ENCODE data around the gene PNPO.
"Not testable (repeated sequence)": the region's sequence is repeated elsewhere in the genome, so short reads cannot be mapped to it uniquely, and the experiment has no call there.

Gene PNPO

DNA sequence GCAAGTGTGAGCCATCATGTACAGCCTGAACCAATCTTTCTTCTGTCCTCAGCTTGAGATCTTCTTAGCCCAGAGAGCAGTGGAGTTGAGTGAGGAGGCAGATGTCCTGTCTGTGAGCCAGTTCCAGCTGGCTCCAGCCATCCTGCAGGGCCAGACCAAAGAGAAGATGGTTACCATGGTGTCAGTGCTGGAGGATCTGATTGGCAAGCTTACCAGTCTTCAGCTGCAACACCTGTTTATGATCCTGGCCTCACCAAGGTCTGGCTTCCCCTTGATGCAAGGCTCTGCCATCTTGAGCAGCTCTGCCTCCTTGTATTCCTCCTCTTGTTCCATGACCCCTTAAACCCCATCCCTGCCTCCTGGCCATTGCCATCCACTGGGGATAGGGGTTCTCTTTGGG is 39.2 kb downstream of the PNPO start:
- DNase-seq = no peak

DNA sequence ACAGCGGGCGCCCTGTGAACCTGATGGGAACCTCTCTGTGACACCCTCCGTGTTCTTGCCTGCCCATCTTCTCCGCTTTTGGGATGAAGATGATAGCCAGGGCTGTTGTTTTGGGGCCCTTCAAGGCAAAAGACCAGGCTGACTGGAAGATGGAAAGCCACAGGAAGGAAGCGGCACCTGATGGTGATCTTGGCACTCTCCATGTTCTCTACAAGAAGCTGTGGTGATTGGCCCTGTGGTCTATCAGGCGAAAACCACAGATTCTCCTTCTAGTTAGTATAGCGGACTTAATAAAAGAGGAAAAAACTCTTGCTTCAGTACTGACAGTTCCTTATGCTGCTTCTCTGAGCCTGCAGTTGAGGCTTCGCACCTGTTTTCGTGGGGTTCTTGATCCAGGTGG is 40.1 kb downstream of the PNPO start:
- no peak for DNase-seq

DNA sequence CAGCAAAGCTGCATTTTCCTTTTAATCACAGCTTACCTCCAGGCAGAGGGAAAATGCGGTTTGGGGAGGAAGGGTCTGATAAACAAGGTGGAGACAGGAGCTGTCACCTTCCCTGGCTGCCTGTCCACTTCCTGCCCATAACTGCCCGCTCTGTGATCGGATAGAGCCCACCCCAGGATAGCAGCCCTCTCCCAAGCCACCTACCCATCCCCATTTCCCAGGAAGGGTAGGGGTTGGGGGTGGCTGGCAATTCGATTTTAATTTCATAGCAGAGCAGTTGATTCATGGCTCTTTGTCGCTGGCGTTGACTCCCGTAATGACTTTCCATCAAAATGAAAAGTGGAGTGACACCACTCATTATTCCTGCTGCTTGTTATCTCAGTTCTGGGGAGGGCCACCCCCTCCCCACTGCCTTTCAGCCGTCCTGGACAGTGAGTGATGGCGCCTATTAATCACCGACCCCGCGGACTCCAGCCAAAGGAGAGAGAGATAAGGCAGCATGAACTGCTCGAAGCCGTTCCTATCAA is 40.8 kb downstream of the PNPO start:
- DNase-seq = no peak

DNA sequence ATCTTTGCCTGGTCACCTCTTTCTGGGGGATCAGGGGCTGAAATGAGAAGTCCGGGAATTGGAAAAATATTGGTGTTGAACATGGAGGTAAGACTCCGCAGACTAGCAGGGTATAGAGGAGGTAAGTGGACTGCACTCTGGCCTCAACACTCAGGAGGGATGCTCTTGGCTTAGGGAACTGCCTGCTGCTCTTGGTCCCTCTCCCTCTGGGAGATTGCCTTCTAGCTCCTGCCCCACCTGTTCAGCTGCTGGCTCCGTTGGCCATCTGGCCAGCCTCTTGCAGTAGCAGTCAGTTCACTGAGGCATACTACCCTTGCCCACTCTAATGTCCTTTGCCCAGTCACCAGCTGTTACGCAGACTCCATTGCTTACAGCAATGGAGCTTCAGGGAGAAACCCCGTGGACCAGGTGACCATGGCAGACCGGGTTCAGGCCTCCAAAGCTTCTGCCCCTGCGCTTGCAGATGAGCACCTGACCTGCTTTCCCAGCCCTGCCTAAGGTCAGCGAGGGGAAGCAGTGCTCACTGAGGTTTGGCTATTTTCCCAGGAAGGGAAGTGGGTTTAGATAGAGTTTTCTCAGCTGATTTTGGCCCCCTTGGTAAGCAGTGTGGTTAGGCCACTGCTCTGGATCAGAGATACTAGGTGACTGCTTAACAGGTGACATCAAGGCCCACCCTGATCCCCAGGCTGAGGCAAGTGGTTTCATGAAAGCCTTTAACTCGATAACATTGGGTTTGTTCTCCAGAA is 41.4 kb downstream of the PNPO start:
- DNase-seq = no peak

DNA sequence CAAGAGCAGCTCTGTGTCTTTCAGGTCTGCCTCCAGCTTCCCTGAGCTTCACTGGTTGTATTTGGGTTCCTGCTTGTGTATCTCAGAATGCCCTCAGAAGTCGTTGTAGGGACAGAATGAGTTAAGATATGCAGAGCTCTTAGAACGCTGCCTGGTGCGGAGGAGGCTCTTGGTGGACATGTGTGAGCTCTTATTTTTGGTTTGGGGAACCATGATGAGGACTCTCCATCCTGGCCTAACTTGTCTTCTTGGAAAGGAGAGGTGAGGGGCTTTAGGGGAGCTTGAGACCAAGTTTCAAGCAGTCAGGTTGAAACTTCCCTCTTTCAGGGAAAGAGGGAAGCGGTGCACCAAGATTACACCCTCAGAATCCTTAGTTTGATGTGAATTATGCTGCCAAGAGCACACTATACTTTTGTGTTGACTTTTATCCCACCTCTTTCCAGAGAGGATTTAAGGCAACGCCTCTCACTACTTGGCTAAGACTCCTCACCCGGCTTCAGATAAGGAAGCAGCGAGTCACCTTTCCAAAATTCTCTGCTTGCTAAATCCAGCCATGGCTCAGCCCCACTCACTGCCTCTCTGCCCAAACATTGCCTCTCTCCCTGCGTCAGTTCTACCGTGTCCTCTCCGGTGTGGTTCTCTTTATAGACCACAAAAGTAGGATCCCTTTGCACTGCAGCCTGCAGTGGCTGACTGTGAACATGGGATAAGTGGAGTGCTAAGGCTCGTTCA is 42.3 kb downstream of the PNPO start:
- DNase-seq = no peak

DNA sequence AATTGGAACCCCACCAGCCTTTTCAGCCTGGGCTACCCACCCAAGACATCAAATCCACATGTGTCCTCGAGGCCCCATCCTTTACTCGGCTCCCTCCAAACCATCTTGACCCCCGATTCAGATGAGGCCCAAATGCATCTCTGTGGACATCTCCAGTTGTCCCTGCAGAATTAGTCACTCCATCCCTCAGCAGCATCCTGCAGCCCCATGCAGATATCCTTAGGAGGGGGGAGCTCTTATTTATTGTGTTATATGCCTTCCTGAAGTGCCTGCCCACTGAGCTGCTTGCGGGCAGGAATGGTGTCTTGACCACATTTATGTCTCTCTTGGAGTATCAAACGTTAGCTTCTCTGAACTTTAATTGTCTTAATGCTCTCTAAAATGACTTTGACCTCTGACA is 45.1 kb downstream of the PNPO start:
- DNase-seq = no peak

DNA sequence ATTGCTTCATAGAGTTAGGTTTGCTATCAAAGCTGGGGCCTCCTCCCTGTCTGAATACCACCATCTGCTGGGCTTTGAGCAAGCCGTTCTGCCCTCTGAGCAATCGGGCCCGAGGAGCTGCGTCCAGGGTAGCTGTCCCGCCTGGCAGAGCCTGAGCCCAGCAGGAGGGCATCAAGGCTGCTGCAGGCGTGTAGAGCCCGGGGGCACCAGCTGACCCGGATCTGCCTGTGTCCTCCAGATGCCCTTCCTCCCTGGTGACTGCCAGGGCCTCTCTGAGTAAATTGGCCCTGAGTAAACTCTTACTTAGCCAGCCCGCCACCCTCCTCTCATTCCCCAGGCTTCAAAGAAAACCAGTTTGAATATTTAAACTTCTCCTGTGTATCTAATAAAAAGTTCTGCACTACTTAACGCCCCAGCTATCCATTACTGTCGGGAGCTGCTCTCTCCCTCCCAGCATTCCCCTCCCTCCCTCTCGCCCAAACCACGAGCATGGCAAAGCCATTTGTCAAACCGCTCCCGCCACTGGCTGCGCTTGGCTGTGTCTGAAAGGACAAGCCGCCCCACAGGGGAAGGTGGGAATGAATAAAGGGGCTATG is 46.0 kb downstream of the PNPO start:
- no peak for DNase-seq

DNA sequence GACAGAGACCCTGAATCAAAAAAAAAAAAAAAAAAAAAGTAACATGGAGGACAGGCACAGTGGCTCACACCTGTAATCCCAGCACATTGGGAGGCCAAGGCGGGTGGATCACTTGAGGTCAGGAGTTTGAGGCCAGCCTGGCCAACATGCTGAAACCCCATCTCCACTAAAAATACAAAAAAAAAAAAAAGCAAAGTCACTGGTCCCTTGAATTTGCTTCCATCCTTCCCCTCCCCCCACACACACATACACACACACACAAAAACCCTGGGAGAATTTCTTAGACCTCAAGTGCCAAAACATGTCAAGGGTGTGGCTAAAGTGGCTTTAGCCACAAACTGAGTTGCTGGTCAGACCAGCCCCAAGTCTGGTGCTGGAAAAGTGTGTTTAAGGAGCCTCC is 47.1 kb downstream of the PNPO start:
- not testable (repeated sequence) for DNase-seq

DNA sequence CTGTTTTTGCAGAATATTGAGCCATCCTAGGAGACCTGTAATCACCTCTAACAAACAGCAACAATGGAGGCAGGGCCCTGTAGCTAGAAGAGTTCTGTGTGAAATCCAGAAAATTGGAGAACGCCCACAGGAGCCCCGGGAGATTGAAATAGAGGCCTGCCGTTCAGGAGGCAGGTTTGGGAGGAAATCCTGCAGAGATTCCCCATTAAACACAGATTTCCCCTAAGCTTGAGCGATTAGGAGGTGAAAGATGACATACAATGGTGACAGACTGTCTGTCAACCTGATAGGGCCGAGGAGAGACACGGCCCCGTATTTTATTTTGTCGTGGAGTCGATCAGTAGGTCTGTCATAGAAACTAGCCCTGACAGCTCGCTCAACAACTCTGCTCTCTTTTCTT is 47.8 kb downstream of the PNPO start:
- DNase-seq = no peak

DNA sequence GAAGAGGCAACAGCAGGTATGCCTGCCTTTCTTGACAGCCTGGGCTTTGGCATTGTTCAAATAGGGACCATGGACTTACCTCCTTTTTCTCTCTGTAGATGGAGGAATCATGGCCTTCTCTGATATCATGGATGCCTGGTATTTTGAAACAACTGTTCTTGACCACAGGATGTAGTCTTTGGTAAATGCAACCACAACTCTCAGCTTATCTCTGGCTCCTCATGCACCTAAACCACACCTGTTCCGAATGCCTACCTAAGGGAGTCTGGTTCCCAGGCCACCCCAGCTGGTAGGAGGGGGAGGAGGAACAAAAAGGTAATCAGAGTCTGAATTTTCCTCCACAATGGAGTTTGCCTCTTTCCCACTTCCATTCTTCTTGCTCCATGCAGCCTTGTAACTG is 48.3 kb downstream of the PNPO start:
- no peak for DNase-seq

DNA sequence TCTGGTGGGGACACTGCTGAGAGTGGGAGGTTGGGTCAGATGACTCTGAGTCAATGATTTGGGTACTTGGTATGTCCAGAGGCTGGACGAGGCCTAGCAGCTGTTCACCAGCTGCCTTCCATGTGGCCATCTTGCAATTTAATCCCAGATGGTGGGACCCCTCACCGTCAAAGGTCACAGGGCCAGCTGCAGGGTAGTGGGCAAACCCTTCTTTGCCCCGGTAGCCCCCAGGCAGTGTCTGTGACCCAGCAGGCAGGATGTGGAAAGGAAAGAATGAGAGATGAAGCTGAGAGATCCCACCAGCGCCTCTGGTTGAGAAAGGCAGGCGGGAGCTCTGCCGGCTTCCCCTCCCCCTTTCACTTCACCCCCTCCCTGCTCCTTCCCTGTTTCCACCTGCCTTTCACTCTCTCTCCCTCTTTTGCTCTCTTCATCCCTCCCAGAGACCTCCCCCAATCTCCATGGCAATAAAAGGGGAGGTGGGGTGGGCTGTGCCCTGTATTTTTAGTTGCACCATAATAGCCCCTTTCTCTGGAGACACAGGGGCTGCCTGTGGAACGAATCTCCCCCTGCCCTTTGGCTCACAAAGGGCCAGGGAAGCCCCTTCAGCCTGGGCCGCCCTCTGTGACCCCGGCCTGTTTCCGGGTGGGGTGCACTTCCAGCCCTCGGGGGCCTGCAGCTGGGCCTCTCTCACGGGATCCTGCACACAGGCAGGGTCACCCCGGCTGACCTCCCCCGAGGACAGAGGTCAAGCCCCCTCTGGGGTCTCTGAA is 49.8 kb downstream of the PNPO start:
- no peak for DNase-seq

DNA sequence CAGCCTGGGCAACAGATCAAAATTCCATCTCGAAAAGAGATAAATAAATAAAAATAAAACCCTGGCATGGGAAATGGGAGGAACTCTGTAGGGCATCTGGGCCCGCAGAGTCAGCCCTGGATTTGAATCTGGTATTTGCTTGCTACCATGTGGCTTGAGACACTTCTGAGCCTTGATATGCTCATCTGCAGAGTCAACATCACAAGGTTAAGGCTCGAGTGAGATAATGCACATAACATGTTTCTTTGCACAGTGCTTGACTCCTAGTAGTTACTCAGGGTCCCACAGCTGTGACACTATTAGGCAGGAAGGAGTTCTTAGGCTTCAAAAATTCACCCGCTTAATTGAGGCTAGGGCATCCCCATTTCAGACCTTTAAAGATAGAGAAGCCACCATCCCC is 50.8 kb downstream of the PNPO start:
- DNase-seq = no peak

DNA sequence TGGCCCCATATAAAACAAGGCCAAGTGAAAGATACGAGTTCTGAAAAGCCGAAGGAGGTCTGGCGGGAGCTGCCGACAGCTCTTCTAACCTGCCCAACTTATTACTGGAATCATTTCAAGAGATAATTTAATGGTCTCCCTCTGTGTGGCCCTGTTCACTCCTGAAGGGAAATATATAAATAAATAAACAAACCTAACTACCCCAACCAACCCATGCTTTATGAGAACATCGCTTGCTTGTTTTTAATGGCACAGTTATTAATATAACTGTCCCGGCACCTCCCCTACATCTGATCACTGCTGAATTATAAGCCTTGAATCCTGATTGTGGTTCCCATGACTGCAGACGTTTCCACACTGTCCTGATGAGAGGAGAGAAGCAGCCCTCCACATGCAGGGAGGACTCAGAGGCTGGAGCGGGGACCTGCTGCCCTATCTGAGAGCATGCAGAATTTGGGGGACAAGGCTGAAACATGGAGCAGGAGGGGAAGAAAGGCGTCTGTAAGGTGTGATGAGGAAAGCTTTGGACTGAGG is 51.7 kb downstream of the PNPO start:
- no peak for DNase-seq

DNA sequence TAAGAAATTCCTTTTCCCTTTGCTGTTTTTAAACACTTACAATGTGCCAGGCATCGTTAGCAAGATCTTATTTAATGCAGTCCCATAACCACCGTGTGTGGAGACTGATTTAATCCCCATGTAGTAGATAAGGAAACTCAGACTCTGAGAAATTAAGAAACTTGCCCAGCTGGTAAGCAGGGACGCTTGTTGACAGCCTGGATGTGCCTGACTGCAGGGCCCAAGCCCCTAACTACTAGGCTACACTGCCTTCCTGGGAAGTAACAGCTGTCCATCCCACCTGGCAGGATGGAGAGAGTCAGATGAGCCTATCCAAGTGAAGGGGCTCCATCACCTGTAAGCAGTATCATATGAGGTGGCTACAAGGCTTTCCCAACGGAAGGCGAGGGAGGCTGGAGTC is 52.6 kb downstream of the PNPO start:
- DNase-seq = no peak

DNA sequence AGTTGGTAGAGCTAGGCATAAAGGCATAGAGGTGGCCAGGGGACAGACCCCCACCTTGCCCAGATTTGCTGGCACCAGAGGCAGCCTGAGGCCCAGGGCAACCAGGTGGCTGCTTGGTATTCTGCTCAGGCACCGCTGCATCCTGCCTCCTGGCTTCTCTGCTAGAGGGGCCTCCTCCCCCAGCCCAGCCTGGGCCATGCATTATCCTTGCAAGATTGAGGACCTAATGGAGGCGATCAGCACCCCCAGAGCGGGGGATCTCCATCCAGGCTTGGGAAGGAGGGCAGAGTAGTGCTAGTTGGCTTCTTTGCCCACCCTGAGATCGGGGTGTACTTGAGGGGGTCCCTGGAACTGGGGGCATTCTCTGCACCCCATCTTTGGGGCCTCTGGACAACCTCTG is 53.4 kb downstream of the PNPO start:
- no peak for DNase-seq

DNA sequence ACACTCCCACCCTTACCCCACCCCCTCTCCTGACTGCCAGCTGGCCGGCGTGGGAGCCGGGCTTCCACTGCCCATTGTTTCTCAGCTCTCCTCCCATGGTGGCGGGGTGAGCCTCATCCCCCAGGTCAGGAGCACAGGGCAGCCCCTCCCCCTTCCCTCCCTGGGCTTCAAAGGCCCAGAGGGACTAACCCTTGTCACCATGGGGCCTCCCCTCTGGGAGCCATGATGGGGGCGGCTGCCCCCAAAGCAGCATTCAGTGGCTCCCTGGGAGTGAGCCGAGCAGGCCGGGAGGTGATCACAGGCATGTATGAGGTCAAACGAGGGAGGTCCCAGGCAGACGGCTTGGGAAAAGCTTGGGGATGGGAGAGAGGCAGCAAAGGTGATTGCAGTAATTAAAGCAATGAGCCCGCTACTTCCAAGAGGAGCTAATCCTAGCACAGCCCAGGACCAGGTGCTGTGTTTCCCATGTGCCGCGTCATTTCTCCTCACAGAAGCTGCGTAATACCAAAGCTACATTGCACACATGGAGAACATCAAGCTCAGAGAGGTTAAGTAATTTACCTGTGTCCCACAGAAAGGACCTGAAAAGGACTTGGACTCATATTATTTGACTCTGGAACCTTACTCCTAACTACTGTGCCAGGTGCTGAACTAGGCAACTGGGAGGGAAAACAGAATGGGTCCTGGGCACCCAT is 54.0 kb downstream of the PNPO start:
- DNase-seq = no peak

DNA sequence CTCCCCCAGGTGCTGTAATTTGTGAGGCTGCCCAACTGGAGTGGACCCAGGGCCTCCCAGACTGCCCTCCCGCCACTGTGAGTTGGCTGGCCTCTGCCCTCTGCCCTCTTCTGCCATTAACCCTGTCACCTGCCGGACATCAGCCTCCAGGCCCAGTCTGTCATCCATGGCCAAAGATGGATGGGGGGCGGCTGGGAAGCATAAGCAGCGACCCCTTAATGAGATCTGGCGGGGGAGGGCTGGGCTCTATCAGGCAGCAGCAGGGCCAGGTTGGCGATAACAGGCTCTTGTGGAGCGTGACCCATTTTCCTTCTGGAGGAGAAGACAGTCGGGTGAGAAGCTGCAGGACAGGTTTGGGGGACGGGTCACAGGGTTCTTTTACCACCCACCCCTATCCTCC is 54.8 kb downstream of the PNPO start:
- no peak for DNase-seq

DNA sequence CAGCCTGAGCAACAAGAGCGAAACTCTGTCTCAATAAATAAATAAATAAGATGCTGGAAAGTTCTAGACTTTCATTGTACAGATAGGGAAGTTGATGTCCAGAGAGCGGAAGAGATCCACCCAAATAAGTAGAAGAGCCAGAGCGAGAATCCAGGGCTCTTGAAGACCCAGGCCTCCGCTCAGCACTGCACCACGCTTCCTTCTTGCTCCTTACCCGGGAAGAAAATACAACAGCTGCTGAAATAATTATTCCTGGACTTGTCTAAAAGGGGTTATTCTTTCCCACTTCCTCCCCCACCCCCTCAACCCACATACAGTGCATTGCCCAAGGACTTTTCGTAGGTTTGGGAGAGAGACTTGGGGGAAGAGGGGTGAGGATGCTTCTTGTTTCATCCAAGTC is 56.2 kb downstream of the PNPO start:
- no peak for DNase-seq

DNA sequence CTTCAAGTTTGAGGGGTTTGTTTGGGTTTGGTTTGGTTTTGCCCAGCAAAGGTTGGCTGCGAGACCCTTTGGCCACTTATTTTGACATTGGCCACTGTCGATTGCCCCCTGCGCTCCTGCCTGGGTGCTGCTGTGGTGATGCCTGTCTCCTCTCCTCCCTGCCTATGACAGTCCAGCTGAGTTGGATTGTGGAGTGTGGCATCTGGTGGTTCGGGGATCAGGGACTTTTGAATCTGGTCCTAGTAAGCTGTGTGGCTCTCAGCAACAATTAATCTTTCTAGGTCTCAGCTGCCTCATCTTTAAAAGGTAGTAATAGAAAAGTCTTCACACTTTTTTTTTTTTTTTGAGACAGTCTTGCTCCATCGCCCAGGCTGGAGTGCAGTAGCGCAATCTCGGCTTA is 56.7 kb downstream of the PNPO start:
- DNase-seq = no peak

Data from activated naive CD4-positive, alpha-beta T cell (primary cell).